ENCODE data around the gene IGSF21.

Gene IGSF21

DNA sequence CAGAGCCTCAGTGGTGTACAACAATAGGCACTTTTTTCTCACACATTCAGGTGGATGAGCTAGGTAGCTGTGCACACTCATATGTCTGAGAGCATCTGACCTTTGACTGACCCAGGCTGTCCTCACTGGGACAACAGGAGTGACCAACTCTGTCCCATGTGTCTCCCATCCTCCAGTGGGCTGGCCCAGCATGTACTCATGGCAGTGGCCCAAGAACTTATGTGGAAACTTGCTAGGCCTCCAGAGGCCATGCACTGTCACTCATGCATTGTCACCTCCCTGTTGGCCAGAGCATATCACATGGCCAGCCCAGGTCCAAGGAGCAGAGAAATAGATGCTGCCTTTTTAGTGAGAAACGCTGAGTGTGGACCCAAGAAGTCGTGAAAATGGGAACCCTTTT is 158.8 kb downstream of the IGSF21 start:
- no peak for DNase-seq

DNA sequence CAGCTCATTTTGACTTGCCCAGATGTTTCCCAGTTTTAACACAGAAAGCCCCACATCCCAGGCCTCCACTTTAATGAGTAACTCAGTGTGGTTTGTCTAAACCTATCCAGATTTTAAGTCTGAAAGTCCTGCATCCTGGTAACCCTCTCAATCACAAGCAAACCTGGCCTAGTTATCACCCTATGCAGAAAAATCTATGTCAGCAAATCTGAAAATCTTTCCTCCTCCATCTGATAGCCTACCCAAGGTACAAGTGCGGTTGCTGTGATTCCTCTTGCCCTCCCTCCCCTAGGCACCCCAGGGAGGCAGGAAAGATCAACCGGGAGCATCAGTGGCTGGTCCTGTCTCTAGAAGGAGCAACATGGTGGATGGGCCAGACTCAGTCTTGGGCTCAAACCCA is 163.7 kb downstream of the IGSF21 start:
- DNase-seq: no peak

DNA sequence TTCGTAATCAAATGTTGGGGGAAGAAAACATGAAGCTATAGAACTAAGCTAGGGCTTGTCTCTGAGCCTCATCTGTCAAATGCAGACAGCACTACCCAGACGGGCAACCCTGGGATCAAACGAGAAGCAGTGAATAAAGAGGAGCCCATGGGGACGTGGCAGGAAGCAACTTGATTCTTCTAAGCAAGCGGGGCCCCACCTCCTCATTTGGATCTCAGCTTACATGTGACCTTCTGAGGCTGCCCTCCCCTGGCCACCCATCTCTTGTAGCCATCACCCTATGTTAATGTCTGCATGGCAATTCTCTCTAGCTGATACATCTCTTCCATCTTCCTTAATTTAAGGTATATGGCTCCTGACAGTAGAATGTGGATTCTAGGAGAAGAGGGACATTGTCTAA is 171.3 kb downstream of the IGSF21 start:
- no peak for DNase-seq

DNA sequence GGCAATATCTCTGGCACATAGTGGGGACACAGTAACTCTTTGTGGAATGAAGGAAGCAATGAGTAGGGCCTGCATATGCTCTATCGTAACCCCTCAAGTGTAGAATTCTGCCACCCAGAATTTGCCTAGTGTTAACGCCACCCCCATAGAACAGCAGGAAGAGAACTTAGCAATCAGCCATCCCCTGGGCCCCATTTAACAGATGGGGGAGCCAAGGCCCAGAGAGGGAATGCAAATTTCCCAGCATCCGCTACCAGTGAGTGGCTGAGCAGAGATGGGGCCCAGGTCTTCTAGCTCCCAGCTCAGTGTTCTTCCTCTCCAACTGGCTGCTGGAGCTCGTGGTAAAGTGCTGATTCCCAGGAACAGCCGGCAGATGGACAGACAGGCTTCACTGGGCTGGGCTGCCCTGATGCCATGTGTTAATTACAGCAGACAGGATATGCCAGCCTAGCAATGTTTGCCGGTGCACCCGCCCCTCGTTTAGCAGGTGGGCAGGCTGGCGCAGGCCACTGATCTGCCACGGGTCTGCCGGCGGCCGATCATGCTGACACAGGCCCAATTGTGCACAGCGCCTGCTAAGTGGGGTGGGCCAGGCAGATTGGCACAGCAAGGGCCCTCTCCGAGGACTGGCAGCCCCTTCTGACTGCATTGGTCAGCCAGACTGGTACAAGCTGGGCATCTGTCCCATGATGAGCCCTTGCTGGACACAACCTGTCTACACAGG is 171.9 kb downstream of the IGSF21 start:
- no peak for DNase-seq

DNA sequence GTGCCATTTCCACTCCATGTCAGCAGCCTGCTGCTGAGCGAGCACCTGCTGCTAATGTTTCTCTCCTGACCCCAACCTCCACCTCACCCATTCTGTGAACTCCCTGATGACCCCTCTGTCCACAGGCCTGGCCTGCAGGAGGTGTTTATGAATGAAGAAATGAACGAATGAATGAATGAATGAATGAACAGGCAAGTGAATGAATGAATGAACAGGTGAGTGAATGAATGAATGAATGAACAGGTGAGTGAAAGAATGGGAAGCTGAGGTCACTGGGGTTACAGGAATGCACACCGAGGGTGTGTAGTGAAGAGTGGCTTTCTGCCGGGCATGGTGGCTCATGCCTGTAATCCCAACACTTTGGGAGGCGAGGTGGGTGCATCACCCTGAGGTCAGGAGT is 173.4 kb downstream of the IGSF21 start:
- no peak for DNase-seq

DNA sequence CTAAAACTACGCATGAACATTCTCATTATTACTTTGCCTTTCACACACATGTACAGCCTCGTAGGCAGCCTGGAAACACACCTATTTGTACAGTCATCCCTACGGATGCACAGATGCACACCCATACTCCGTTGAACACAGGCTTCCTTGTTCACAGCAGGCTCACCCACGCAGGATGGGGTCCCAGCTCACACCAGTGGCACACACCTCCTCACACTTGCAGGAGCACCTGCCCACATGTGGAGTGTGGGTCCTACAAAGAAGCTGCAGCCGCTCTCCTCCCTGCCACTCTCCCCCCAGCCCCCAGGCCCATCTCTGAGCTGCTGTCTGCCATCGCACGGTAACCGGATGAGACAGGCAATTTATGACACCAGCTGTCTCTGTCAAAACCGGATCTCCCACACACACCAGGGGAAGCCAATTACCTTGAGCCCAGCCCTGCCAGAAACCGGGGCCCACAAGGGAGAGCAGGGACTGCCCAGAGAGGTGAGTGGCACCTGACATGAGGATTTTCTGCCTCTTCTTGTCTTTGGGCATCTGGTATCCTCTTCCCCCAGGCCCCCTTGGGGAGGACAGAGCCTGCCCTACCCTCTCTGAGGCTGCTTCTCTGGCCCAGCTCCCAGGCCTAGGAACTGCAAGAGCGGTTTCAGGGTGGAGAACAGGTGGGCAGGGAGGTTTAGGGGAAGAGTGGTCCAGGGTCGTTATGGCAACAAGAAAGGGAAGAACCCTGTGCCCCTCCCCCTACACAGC is 175.4 kb downstream of the IGSF21 start:
- DNase-seq: no peak

DNA sequence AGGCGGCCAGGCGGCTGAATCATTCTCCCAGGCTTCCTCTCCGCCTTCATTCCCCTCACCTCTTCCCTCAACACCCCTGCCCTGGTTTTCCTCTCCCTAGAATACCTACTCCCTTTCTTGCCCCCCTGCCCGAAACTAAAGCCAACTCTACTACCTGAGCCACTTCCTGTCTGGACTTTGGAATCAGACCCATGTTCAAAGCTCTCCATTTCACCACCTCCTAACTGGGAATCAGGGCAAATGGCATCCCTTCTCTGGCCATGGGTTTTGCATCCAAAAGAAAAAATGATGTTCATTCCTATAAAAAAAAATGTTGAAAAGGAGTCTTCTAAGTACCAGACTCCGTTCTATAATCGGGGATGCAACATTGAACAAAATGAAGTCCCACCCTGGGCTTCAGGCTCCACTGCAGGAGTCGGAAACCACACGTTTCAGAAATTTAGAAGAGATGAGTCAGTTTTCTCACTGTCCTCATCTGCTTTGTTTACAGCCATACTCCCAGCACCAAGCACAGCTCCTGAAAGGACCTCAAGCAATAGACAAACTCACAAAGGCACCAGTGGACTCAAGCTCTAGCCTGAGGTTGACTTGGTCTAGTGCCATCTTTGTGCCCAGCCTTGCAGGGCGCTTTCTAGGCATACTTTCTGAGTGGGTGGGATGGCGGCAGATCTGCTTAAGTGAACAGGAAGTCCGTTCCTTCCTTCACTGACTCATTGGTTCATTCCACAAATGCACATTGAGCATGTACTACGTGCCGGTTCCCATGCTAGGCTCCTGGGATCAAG is 176.2 kb downstream of the IGSF21 start:
- DNase-seq: no peak

DNA sequence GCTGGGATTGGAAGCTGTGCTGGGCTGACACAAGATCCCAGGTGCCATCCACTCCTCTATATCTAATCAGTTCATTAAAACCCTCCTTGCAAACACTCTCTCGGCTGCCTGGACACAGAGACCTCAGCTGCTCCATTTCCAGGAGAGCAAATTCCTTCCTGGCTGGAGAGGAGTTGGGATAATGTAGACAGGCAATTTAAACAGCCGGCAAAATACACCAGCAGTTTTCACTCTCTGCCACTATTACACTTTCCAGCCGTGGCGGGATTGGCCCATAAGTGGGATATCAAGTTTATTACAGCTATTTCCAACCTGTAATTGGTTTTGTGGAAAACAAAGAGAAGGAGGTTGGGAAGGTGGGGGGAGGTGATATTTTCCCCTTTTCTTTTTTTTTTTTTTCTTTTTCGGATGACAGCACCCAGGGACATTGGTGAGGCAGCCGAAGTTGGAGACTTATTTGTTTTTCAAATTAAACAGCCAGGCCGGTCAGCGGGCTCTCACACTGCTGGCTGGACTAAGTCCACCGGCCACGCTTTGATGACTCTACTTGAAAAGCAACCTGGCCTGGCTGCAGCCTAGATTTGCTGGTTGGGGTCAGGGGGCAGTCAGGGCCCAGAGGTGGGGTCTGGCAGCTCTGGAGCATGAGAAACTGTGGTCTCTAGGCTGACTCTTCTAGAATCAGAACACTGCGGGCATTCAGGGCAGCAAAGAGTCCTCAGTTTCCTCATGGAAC is 177.4 kb downstream of the IGSF21 start:
- DNase-seq: no peak

DNA sequence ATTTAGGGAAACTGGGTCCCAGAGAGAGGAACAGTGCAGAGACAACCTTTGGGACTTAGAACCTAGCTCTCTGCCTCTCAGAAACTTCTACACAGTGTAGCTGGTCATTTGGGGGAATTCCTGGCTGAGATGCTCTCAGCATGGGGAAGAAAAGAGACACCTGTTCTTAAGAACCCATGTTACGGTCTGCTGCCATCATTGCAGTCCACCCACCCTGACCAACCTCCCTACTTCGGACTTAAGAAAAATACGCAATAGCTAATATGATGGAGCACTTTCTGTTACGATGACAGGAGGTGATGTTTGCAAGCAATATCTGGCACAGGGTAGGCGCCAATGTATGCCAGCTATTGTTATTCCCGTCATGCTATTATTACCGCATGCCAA is 177.9 kb downstream of the IGSF21 start:
- no peak for DNase-seq

DNA sequence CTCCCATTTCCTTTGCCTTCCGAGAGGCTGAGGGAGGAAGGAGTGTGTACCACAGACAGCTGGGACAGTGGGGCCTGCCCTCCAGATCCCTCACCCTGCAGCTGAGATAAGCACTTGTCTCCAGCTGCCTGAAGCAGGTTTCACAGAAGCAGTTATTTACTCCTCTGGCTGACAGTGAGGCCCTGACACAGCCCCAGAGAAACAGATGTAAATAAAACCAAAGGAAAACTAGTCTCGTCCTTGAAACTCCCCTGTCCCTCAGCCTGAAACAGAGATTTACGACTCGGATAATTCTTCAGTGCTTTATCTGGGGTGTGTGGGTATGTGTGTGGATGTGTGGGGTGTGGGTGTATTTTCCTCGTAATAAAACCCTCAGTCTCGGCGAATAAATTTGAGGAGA is 181.1 kb downstream of the IGSF21 start:
- DNase-seq: no peak

DNA sequence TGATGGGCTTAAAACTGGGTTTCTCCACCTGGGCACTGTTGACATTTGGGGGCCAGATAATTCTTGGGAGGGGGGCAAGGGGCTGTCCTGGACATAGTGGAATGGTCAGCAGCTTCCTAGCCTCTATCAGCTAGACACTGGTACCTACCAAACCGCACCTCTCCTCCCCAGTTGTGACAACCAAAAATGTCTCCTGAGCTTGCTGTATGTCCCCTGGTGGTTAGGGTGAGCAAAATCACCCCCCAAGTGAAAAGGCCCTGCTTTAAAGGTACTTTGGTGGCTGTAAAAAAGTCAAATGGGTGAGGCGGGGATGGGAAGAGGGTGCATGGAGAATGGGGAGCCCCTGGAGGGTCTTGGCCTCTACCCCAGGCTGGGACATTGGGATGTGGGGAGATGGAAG is 182.0 kb downstream of the IGSF21 start:
- no peak for DNase-seq

DNA sequence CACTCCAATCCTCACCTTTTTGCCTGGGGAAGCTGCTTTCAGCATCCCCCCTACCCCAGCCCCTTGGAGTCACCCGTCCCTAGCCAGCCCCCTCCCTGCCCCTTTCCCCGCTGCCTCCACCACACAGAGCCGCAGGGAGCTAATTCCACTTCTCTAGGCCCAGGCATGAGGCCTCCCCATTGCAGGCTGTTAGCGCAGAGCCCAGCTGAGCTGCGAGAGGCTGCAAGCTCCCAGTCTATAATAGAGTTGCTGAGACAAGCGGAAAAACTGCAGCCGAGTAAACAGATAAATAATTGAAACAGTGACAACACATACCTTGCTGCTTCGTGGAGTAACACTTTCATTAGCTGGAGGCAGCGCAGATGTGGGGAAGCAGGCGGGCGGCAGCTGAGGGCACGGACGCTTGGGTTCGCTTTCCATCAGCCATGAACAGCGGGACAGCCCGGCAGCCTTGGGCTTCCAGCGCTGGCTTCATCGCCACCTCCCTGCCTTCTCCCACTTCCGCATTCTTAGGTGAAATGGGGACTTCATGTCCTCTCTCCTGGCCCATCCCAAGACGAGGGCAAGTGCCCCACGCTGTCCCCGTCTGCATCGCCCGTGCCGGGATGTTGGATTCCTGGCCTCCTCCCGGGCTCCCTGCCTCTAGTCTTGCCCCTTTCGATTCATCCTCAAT is 183.3 kb downstream of the IGSF21 start:
- DNase-seq: no peak

DNA sequence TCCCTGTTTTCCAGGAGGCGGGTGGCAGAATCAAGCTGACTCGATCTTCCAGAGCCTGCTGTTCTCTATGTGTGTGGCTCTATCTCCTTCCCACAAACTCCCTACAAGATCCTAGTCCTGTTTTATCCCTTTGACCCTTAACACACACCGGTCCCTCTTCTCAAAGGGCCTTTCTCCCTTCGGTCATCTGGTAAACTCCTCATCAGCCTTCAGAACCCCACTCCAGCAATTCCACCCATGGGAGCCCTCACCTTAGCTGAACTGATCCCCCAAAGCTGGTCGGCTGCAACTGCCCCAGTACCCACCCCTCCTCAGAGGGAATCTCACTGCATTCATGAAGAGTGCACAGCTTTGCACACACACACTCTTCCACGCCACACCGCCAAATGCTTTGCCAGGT is 184.9 kb downstream of the IGSF21 start:
- no peak for DNase-seq

DNA sequence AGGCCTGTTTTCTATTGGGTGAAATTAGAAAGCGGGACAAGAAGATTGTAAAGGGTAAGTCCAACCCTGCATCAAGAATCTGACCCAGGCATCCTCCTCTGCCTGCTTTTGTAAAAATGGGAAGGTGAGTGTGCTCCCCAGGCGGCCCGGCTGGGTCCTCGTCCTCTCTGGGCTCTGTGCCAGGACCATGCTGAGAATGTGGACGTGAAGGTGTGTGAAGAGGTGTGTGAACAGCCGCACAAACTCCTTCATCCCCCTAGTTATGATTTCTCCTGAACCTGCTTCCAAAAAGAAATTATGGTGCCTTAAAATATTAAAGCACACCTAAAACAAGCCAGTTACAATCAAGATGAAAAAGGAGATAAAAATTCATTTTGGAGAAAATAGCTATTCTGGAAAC is 185.7 kb downstream of the IGSF21 start:
- no peak for DNase-seq

DNA sequence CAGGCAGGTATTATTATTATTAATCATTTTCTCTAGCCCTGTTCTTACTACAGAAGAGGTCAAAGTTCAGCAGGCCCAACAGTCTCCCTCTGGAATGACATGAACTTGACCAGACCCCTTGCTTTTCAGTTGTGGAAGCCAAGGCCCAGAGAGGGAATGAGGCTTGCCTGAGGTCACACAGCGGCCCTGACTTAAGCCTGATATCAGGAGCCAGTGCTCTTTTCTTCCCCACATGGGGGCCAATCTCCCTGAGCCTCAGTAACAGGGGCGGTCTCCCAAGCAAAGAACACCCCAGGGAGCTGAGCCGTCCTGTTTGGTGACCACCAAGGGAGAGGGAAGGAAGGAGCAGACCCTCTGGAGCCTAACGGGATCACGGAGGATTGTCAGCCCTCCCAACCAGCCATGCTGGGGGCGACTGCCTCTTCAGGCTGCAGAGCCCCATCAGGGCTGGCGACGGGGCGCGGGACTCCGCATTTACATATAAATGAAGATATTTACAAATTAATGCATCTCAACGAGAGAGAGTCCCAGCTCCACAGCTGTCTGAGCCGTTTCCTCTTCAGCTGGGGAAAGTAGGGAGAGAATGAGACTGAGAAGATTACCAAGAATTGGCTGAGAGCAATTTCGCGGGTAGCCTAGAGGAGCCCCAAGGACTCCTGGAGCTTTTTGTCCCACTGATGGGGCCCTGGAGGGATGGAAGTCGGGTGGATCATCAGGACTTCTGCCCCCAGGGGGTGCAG is 187.0 kb downstream of the IGSF21 start:
- DNase-seq: no peak

DNA sequence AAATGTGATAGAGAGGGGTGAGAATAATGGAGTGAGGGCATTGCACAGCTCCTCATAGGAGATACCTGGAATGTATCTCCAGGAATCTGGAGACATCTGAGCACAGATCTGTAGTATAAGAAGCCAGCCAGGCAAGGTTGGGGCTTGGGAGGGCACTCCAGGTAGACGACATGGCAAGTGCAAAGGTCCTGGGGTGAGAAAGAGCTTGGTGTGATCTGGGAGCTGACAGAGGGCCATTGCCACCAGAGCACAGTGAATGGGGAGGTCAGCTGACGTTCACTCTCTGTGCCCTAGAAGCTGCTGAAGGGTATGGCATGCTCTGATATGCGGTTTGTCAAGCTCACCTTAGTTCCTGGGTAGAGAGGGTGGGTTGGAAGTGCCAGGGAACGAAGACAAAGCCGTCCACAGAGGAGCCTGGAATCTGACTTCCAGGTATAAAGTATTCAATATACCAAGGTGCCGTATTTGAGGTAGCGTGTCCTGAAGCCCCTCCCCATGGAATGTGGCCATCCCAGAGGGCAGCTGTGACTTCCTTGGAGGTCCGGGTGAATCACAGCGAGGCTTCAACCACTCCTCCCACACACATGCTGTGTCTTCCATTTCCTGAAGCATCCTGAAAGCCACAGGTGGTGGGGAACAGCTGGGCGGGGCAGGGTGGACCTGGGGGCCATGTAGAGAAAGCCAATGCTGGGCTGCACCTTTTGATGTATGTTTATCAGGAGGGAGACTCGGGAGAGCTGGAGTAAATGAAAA is 190.5 kb downstream of the IGSF21 start:
- no peak for DNase-seq

DNA sequence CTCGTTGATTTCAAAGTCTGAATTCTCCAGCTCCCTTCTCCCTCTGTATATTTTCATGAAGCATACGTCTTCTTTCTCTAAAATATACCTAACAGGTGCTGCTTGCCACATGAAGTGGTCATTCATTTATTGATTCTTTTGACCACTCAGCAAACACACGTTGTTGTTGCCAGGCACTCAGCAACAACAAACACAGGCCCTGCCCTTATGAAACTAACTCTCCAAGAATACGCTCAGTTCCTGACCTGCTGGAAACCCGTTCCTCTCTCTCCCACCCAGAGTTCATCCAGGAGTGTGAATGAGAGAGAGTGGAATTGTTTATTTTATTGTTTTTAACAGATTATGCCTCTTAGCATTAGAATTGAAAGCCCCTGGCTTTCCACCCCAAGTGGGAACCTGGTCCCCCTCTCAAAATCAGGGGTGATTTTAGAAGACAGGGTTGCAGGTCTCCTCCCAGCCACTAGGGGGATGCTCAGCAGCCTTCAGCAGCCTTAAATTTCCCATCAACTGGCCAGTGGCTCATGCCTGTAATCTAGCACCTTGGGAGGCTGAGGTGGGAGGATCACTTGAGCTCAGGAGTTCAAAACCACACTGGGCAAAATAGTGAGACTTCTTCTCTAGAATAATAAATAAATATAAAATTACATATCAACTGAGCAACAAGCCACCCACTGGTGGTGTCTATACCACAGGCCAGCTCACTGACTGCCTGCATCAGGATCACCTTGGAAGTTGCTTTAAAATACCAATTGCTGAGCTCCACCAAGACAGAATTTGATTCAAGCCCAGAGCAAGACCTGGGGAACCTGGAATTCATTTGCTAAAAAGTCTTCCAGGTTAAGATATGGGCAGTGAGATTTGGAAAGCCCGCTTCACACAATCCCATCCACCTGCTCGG is 192.1 kb downstream of the IGSF21 start:
- DNase-seq: peak in 1 of 2 experiments; percentile 29

DNA sequence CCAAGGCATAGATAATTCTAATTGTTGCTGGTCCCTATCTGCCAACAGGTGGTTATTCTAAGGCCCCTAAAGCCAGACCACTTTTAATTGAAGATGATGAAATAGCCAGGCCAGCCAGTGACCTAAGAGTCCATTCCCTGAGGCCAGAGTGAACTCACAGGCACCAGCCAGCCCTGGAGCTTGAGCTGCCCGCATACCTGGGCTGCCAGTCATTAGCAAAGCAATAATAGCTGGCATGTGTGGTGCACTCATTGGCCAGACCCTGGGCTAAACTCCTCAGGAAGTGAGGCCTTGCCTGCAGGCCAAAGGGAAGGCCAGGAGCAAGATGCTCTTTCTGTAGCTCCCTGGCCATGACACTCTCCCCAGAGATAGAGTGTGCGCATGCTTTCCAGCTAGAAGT is 192.8 kb downstream of the IGSF21 start:
- DNase-seq: no peak

DNA sequence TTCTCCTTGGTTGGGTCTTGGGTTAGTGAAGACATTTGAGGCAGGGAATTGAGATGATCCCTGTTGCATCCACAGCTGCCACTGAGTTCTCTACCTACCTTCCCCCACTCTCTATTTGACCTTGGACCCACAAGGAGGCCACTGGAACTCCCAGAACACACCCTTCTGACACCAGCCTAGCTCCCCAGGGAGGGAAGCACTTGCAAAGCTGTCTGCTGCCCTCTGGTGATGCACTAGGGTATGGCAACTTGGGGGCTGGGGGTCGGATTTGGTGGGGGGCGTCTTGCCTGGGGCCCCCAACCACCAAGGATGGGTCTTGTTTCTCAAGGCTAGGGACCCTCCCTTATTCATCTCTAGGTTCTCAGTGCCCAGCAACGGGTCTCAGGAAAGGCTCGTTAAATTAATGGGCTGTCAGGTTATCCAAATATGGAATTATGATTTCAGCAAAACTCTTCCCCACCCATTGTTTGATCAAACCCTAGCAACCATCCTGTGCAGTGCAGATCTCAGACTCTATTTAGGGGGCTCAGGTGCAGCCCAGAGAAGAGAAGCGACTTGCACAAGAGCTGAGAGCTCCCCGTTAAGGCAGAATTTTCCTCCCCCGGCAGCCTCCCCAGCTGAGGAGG is 195.3 kb downstream of the IGSF21 start:
- DNase-seq: peak; percentile 35

All from activated T-cell treated with anti-CD3 and anti-CD28 coated beads, Interleukin-2, amount 50 U/mL, for 48 hours (primary cell).